ENCODE results near the gene PROSER2.

- TF ChIP-seq CTCF (IDR thresholded peaks at IDR 0.05; ENCODE audit: low read length): no peak
- no peak for TF ChIP-seq EZH2 (optimal IDR thresholded peaks at IDR 0.05; ENCODE audit: low read depth, low read length)
Measured at GRCh38 chr10:11837372-11838161, 14.4 kb downstream of the PROSER2 start.

Measured in MM.1S (cell line).